22Rv1 (cell line): Measurements from ENCODE around the gene OTOF.
"Not testable (repeated sequence)": the region's sequence is repeated elsewhere in the genome, so short reads cannot be mapped to it uniquely, and the experiment has no call there.

Source experiments
- H3K27ac ChIP-seq: fragments of 450-650 bp; 2 replicates; pipeline ENCODE4 v1.5.1; 2017
- ZFX ChIP-seq: fragments of 450-650 bp; IDR thresholded peaks from 2 replicates; pipeline ENCODE4 v1.6.1; 2017; ENCODE audit warnings: antibody characterized with exemption, borderline replicate concordance
- TF ChIP-seq, protein P1 (sequence below): fragments of 450-650 bp; IDR thresholded peaks from 2 replicates; pipeline ENCODE4 v1.5.1; 2017; ENCODE audit warnings: mild to moderate bottlenecking

OTOF gene

GRCh38 chr2:26470601-26471260, 7.2 kb downstream of the OTOF start:
- H3K27ac ChIP-seq, result no peak overlapping the region
- TF ChIP-seq ZFX, result no peak
- TF ChIP-seq, protein P1, sequence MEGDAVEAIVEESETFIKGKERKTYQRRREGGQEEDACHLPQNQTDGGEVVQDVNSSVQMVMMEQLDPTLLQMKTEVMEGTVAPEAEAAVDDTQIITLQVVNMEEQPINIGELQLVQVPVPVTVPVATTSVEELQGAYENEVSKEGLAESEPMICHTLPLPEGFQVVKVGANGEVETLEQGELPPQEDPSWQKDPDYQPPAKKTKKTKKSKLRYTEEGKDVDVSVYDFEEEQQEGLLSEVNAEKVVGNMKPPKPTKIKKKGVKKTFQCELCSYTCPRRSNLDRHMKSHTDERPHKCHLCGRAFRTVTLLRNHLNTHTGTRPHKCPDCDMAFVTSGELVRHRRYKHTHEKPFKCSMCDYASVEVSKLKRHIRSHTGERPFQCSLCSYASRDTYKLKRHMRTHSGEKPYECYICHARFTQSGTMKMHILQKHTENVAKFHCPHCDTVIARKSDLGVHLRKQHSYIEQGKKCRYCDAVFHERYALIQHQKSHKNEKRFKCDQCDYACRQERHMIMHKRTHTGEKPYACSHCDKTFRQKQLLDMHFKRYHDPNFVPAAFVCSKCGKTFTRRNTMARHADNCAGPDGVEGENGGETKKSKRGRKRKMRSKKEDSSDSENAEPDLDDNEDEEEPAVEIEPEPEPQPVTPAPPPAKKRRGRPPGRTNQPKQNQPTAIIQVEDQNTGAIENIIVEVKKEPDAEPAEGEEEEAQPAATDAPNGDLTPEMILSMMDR, result no peak

DNA sequence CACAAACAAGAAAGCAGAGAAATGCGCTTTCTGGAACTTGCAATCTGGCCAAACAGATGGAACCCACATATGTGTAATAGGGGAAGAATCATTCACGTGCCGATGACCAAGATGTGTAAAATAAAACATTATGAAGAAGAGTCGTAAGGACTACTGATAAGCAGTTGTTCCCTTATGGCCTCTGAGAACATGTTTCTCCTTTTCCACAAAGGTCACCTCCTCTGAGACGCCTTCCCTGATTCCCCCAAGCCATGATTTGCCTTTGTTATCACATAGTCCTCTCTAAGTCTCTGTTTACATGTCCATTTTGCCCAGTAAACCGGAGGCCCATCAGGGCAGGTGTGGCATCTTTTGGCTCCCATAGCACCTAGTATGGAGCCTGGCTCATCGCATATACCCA, 8.0 kb downstream of the OTOF start:
- no peak overlapping the region for H3K27ac ChIP-seq
- no peak for TF ChIP-seq ZFX
- TF ChIP-seq, protein P1, result no peak

- TF ChIP-seq, protein P1, result peak; percentile 82
- no peak for TF ChIP-seq ZFX
- no peak overlapping the region for H3K27ac ChIP-seq
These were observed 8.7 kb downstream of the OTOF start for GRCh38 chr2:26469092-26469710.

- not testable (repeated sequence) for H3K27ac ChIP-seq
These were observed 9.4 kb downstream of the OTOF start for GRCh38 chr2:26468544-26468943.

GRCh38 chr2:26466662-26467310, 11.1 kb downstream of the OTOF start:
- H3K27ac ChIP-seq, result no peak overlapping the region
- no peak for TF ChIP-seq ZFX
- TF ChIP-seq, protein P1, result no peak

DNA sequence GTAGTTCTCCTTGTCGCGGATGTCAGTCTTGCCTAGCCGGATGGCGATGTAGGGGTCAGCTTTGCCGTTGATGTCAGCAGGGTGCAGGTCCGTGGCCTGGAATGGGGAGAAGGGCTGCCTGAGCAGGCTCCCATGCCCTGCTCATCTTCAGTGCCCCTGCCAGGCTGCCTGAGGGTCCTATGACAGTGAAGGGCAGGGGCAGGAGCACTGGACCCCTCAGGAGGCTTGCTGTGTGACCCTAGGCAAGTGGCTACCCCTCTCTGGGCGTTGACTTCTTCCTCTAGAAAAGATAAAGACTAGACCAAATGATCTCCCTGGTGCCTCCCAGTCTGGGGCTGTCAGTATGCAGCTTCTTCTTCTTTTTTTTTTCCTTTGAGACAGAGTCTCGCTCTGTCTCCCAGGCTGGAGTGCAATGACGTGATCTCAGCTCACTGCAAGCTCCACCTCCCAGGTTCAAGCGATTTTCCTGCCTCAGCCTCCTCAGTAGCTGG, 11.9 kb downstream of the OTOF start:
- no peak overlapping the region for H3K27ac ChIP-seq
- TF ChIP-seq ZFX, result no peak
- TF ChIP-seq, protein P1, result no peak

DNA sequence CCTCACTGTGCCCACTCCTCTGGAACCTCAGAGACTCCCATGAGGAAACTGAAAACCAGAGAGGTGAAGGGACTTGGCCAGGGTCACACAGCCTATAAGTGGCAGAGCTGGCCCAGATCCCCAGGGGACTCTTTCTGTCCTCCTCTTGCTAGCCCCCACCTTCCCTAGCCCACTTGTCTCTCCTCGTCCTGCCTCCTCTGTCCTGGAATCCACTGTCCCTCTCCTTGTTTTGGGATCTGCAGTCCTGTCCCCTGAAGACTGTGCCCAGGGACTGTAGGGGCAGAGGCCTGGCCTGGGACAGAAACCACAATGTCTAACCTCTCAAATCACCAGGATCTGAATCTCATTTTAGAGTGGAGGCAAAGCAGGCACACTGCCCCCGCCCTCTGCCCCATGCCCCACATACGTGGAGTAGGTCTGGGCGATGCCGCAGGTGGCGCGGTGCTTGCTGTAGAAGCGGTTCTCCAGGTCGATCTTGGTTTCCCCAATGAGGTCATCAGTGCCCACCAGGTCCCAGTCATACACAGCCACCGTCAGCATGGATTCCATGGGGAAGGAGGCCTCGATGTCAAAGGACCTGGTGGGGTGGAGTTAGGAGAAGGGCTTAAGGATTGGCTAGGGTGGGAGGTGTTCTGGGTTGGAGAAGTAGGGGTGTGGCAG, 12.5 kb downstream of the OTOF start:
- no peak for TF ChIP-seq ZFX
- TF ChIP-seq, protein P1, result no peak

More for the DNA sequence above, 12.5 kb downstream of the OTOF start:
- H3K27ac ChIP-seq, result no peak overlapping the region
